HEK293 (cell line): ENCODE results near the gene ABHD12B.

Source experiments
- CTCF ChIA-PET: fragments of 350-600 bp; formaldehyde crosslinking; extraction: SDS; loops from one replicate; lab custom pipeline; 2021; ENCODE audit warnings: antibody characterized with exemption; lab: Yijun Ruan, JAX
- POLR2A ChIA-PET: fragments of 300-600 bp; formaldehyde crosslinking; extraction: SDS; loops from one replicate; lab custom pipeline; 2020; ENCODE audit warnings: antibody characterized with exemption, inconsistent platforms; lab: Yijun Ruan, JAX
- H3K27ac ChIP-seq: fragments of 200-500 bp; sonication (Bioruptor generic); 2 replicates; pipeline ENCODE4 v1.5.1; 2014; ENCODE audit warnings: low read depth, low read length, control low read depth, inconsistent platforms; ENCODE audit errors: extremely low read depth
- H3K36me3 ChIP-seq, 2 experiments: fragments of 200-500 bp in 1 of 2; sonication (Bioruptor generic) in 1 of 2; 1 replicate in 1 of 2; 2 replicates in 1 of 2; pipeline ENCODE4 v1.5.1; 2014 to 2017; ENCODE audit warnings: inconsistent platforms in 2 of 2, low read length in 2 of 2; ENCODE audit not compliant: control insufficient read depth in 2 of 2, insufficient read depth in 1 of 2
- H3K4me1 ChIP-seq: fragments of 200-500 bp; sonication (Bioruptor generic); 2 replicates; pipeline ENCODE4 v1.5.1; 2014; ENCODE audit warnings: mild to moderate bottlenecking, low read length, inconsistent platforms; ENCODE audit not compliant: control insufficient read depth, insufficient read depth
- H3K4me3 ChIP-seq: 2 replicates; pipeline ENCODE4 v1.5.1; 2011; ENCODE audit warnings: low read depth, mild to moderate bottlenecking, control low read depth, low read length, moderate library complexity
- H3K9me3 ChIP-seq: fragments of 200-500 bp; sonication (Bioruptor generic); 2 replicates; pipeline ENCODE4 v1.5.1; 2014; ENCODE audit warnings: low read depth, low read length, inconsistent platforms; ENCODE audit not compliant: control insufficient read depth, insufficient read depth
- AEBP2 ChIP-seq: fragments of 450-650 bp; formaldehyde crosslinking; IDR thresholded peaks from 2 replicates; pipeline ENCODE4 v1.5.1; 2016; ENCODE audit warnings: missing biosample characterization, missing genetic modification characterization, borderline replicate concordance
- ELK4 ChIP-seq: IDR thresholded peaks from 2 replicates; pipeline ENCODE4 v1.6.1; 2011; ENCODE audit warnings: mild to moderate bottlenecking, low read depth, low read length, borderline replicate concordance
- MEIS1 ChIP-seq: sonication (generic); formaldehyde crosslinking; IDR thresholded peaks from 2 replicates; pipeline ENCODE4 v1.8.1; 2022; ENCODE audit warnings: missing genetic modification reagents, mild to moderate bottlenecking, borderline replicate concordance
- PBX3 ChIP-seq: sonication (generic); formaldehyde crosslinking; IDR thresholded peaks from 2 replicates; pipeline ENCODE4 v1.8.1; 2022; ENCODE audit warnings: mild to moderate bottlenecking, moderate library complexity, missing genetic modification reagents
- PRDM4 ChIP-seq: fragments of 450-650 bp; formaldehyde crosslinking; IDR thresholded peaks from 2 replicates; pipeline ENCODE4 v1.5.1; 2017; ENCODE audit warnings: missing biosample characterization, missing genetic modification characterization
- REST ChIP-seq: fragments of 450-650 bp; formaldehyde crosslinking; IDR thresholded peaks from 2 replicates; pipeline ENCODE4 v1.5.1; 2016; ENCODE audit warnings: missing biosample characterization, missing genetic modification characterization
- SETDB1 ChIP-seq: IDR thresholded peaks from one replicate; pipeline ENCODE4 v1.6.1; 2017; ENCODE audit warnings: mild to moderate bottlenecking, low read length, moderate library complexity, mixed read lengths; ENCODE audit not compliant: insufficient read length
- SP7 ChIP-seq: fragments of 450-650 bp; formaldehyde crosslinking; IDR thresholded peaks from 2 replicates; pipeline ENCODE4 v1.5.1; 2016; ENCODE audit warnings: missing biosample characterization, missing genetic modification characterization
- ZNF133 ChIP-seq: fragments of 450-650 bp; formaldehyde crosslinking; IDR thresholded peaks from 2 replicates; pipeline ENCODE4 v1.5.1; 2016; ENCODE audit warnings: missing biosample characterization, missing genetic modification characterization
- ZNF473 ChIP-seq: fragments of 450-650 bp; formaldehyde crosslinking; IDR thresholded peaks from 2 replicates; pipeline ENCODE4 v1.5.1; 2017; ENCODE audit warnings: missing biosample characterization, missing genetic modification characterization
- ZNF501 ChIP-seq: fragments of 450-650 bp; formaldehyde crosslinking; IDR thresholded peaks from 2 replicates; pipeline ENCODE4 v1.5.1; 2016; ENCODE audit warnings: missing biosample characterization, missing genetic modification characterization
- ZNF555 ChIP-seq: fragments of 450-650 bp; formaldehyde crosslinking; conservative IDR thresholded peaks from 2 replicates; pipeline ENCODE4 v1.5.1; 2017; ENCODE audit warnings: missing biosample characterization, mild to moderate bottlenecking, missing genetic modification characterization, inconsistent platforms
- ZNF623 ChIP-seq: fragments of 450-650 bp; formaldehyde crosslinking; IDR thresholded peaks from 2 replicates; pipeline ENCODE4 v1.5.1; 2016; ENCODE audit warnings: missing biosample characterization, missing genetic modification characterization
- ZNF692 ChIP-seq: fragments of 450-650 bp; formaldehyde crosslinking; IDR thresholded peaks from 2 replicates; pipeline ENCODE4 v1.5.1; 2016; ENCODE audit warnings: missing biosample characterization, missing genetic modification characterization
- ZNF785 ChIP-seq: fragments of 450-650 bp; formaldehyde crosslinking; IDR thresholded peaks from 2 replicates; pipeline ENCODE4 v1.5.1; 2016; ENCODE audit warnings: missing biosample characterization, missing genetic modification characterization

ABHD12B gene

GRCh38 chr14:50947446-50947845 lies 75.6 kb downstream of the ABHD12B start (continued):
- TF ChIP-seq ZNF473 (tag by site-specific recombination) (no peak), ZNF501 (no peak), REST (tag by site-specific recombination) (no peak), ZNF692 (no peak), PBX3 (CRISPR knock-in tag) (no peak), PRDM4 (tag by site-specific recombination) (no peak), ZNF623 (tag by site-specific recombination) (no peak)

- no peaks in the 10 kb centered on the region for H3K36me3 ChIP-seq
- POLR2A ChIA-PET, result no interaction called here
- CTCF ChIA-PET, result interaction anchor here (0.6 kb wide), 1 partner anchor 13 kb away, joined by 3 read pairs; no protein-coding TSS in a partner anchor
- no peak overlapping the region for H3K4me3 ChIP-seq
- no peaks in the 10 kb centered on the region for H3K9me3 ChIP-seq
- H3K27ac ChIP-seq, result no peak overlapping the region
- TF ChIP-seq SP7 (tag by site-specific recombination) (no peak), ZNF785 (tag by site-specific recombination) (no peak), MEIS1 (no peak), ZNF555 (no peak), ELK4 (no peak), SETDB1 (no peak), ZNF133 (no peak), AEBP2 (tag by site-specific recombination) (no peak)
- H3K4me1 ChIP-seq, result peaks cover 3% of the 10 kb centered on the region; the same call in 1 of the 2 replicates
Measured at GRCh38 chr14:50948205-50948604, 76.4 kb downstream of the ABHD12B start.
